ENCODE measurements around the gene CCDC136.

The CCDC136 gene

GRCh38 chr7:128835231-128835751 is 43.5 kb downstream of the CCDC136 start:
- TF ChIP-seq EZH2phosphoT487 (IDR thresholded peaks at IDR 0.05; ENCODE audit: borderline replicate concordance): no peak
- TF ChIP-seq CTCF (conservative IDR thresholded peaks at IDR 0.05; ENCODE audit: low read length): no peak
- Histone ChIP-seq H3K79me2 (ENCODE audit: insufficient read depth, low read length) (peaks cover 11% of the 10 kb centered on the region), H3K9ac (ENCODE audit: low read depth, low read length, poor library complexity, severe bottlenecking) (no peak overlapping the region), H3K4me3 (ENCODE audit: low read length, poor library complexity, severe bottlenecking) (no peak overlapping the region), H3K36me3 (ENCODE audit: insufficient read depth, low read length) (no peaks in the 10 kb centered on the region), H2AFZ (ENCODE audit: low read length) (no peak overlapping the region), H3K27me3 (ENCODE audit: insufficient read depth, low read length, poor library complexity, severe bottlenecking) (no peaks in the 10 kb centered on the region), H3K4me1 (ENCODE audit: insufficient read depth, low read length, poor library complexity, severe bottlenecking) (peaks cover 29% of the 10 kb centered on the region), H3K9me2 (replicated peaks; ENCODE audit: low read depth, low read length) (no peaks in the 10 kb centered on the region), H3K9me3 (ENCODE audit: insufficient read depth, low read depth, low read length) (no peaks in the 10 kb centered on the region), H3F3A (ENCODE audit: low read depth) (0 out of 2 replicates have a peak, but pooled peaks cover 2% of the 10 kb centered on the region), H3K4me2 (ENCODE audit: low read depth, low read length, poor library complexity, severe bottlenecking) (no peak overlapping the region), H4K20me1 (ENCODE audit: insufficient read depth, low read length, poor library complexity, severe bottlenecking) (no peaks in the 10 kb centered on the region)

GRCh38 chr7:128835790-128836641 is 44.2 kb downstream of the CCDC136 start:
- Histone ChIP-seq H4K20me1 (ENCODE audit: insufficient read depth, low read length, poor library complexity, severe bottlenecking) (no peaks in the 10 kb centered on the region), H3K36me3 (ENCODE audit: insufficient read depth, low read length) (no peaks in the 10 kb centered on the region), H3K79me2 (ENCODE audit: insufficient read depth, low read length) (peaks cover 4% of the 10 kb centered on the region; the same call in 1 of the 2 replicates), H3F3A (ENCODE audit: low read depth) (0 out of 2 replicates have a peak, but pooled peaks cover 2% of the 10 kb centered on the region), H3K9me3 (ENCODE audit: insufficient read depth, low read depth, low read length) (no peaks in the 10 kb centered on the region), H3K4me2 (ENCODE audit: low read depth, low read length, poor library complexity, severe bottlenecking) (no peak overlapping the region), H2AFZ (ENCODE audit: low read length) (no peak overlapping the region), H3K9ac (ENCODE audit: low read depth, low read length, poor library complexity, severe bottlenecking) (no peak overlapping the region), H3K4me1 (ENCODE audit: insufficient read depth, low read length, poor library complexity, severe bottlenecking) (peaks cover 29% of the 10 kb centered on the region), H3K27me3 (ENCODE audit: insufficient read depth, low read length, poor library complexity, severe bottlenecking) (no peaks in the 10 kb centered on the region), H3K4me3 (ENCODE audit: low read length, poor library complexity, severe bottlenecking) (no peak overlapping the region), H3K9me2 (replicated peaks; ENCODE audit: low read depth, low read length) (no peaks in the 10 kb centered on the region)
- no peak for TF ChIP-seq CTCF (conservative IDR thresholded peaks at IDR 0.05; ENCODE audit: low read length)
- no peak for TF ChIP-seq EZH2phosphoT487 (IDR thresholded peaks at IDR 0.05; ENCODE audit: borderline replicate concordance)

GRCh38 chr7:128836729-128837348 is 45.1 kb downstream of the CCDC136 start:
- Histone ChIP-seq H3K9me2 (replicated peaks; ENCODE audit: low read depth, low read length) (no peaks in the 10 kb centered on the region), H3K36me3 (ENCODE audit: insufficient read depth, low read length) (no peaks in the 10 kb centered on the region), H3K4me1 (ENCODE audit: insufficient read depth, low read length, poor library complexity, severe bottlenecking) (peaks cover 27% of the 10 kb centered on the region)

More at GRCh38 chr7:128836729-128837348, 45.1 kb downstream of the CCDC136 start:
- TF ChIP-seq CTCF (conservative IDR thresholded peaks at IDR 0.05; ENCODE audit: low read length): no peak
- no peak for TF ChIP-seq EZH2phosphoT487 (IDR thresholded peaks at IDR 0.05; ENCODE audit: borderline replicate concordance)
- Histone ChIP-seq H3K9ac (ENCODE audit: low read depth, low read length, poor library complexity, severe bottlenecking) (no peak overlapping the region), H3K27me3 (ENCODE audit: insufficient read depth, low read length, poor library complexity, severe bottlenecking) (no peaks in the 10 kb centered on the region), H4K20me1 (ENCODE audit: insufficient read depth, low read length, poor library complexity, severe bottlenecking) (no peaks in the 10 kb centered on the region), H3K79me2 (ENCODE audit: insufficient read depth, low read length) (no peaks in the 10 kb centered on the region), H2AFZ (ENCODE audit: low read length) (no peak overlapping the region), H3K4me3 (ENCODE audit: low read length, poor library complexity, severe bottlenecking) (no peak overlapping the region), H3K9me3 (ENCODE audit: insufficient read depth, low read depth, low read length) (no peaks in the 10 kb centered on the region), H3K4me2 (ENCODE audit: low read depth, low read length, poor library complexity, severe bottlenecking) (no peak overlapping the region), H3F3A (ENCODE audit: low read depth) (0 out of 2 replicates have a peak, but pooled peaks cover 2% of the 10 kb centered on the region)

All from Loucy (cell line).